Mammary epithelial cell (primary cell): ENCODE results near the gene ACAP3.

Source experiments
- CTCF ChIP-seq, 2 donors: IDR thresholded peaks in 1 of 2; conservative IDR thresholded peaks in 1 of 2; 2 replicates each; pipeline ENCODE4 v1.5.1; 2011 to 2012; ENCODE audit warnings: inconsistent platforms in 2 of 2, low read length in 2 of 2, mild to moderate bottlenecking in 2 of 2, control low read depth in 1 of 2, low read depth in 1 of 2; ENCODE audit not compliant: insufficient read depth in 1 of 2; ENCODE audit errors: extremely low read depth in 1 of 2
- EZH2 ChIP-seq: IDR thresholded peaks from 2 replicates; pipeline ENCODE4 v1.6.1; 2012; ENCODE audit warnings: low read length, inconsistent platforms, borderline replicate concordance

GRCh38 chr1:1310109-1310385 is 2.3 kb upstream of the ACAP3 start:
- TF ChIP-seq EZH2 (no peak), CTCF (conservative IDR thresholded peaks at IDR 0.05 in 1 of 2, IDR thresholded peaks at IDR 0.05 in 1 of 2; ENCODE audit: extremely low read depth in 1 of 2, insufficient read depth in 1 of 2, low read depth in 1 of 2, low read length in 2 of 2) (no peak)
